Parathyroid adenoma (tissue), 2 donors: ENCODE measurements around the gene TCEAL2.
"Not testable (repeated sequence)": the region's sequence is repeated elsewhere in the genome, so short reads cannot be mapped to it uniquely, and the experiment has no call there.

Source experiments
- H2AFZ ChIP-seq: fragments of 300-600 bp; sonication (generic); one replicate; pipeline ENCODE4 v1.7.0; 2017; ENCODE audit warnings: antibody characterized with exemption, mild to moderate bottlenecking
- H3K27ac ChIP-seq: fragments of 300-600 bp; sonication (generic); one replicate; pipeline ENCODE4 v1.7.0; 2017
- H3K27me3 ChIP-seq: fragments of 300-600 bp; sonication (generic); one replicate; pipeline ENCODE4 v1.7.0; 2017; ENCODE audit warnings: low read length; ENCODE audit not compliant: control insufficient read depth, insufficient read depth
- H3K36me3 ChIP-seq: fragments of 300-600 bp; sonication (generic); one replicate; pipeline ENCODE4 v1.7.0; 2017; ENCODE audit warnings: low read length; ENCODE audit not compliant: control insufficient read depth, insufficient read depth
- H3K4me1 ChIP-seq: fragments of 300-600 bp; sonication (generic); one replicate; pipeline ENCODE4 v1.7.0; 2017; ENCODE audit warnings: control low read depth
- H3K4me2 ChIP-seq: fragments of 300-600 bp; sonication (generic); one replicate; pipeline ENCODE4 v1.7.0; 2017; ENCODE audit warnings: low read length
- H3K4me3 ChIP-seq: fragments of 300-600 bp; sonication (generic); one replicate; pipeline ENCODE4 v1.7.0; 2017; ENCODE audit warnings: low read depth, low read length
- H3K79me2 ChIP-seq: fragments of 300-600 bp; sonication (generic); one replicate; pipeline ENCODE4 v1.7.0; 2017; ENCODE audit warnings: control low read depth
- H3K9ac ChIP-seq: fragments of 300-600 bp; sonication (generic); one replicate; pipeline ENCODE4 v1.7.0; 2017; ENCODE audit warnings: mild to moderate bottlenecking
- H3K9me3 ChIP-seq: fragments of 300-600 bp; sonication (generic); one replicate; pipeline ENCODE4 v1.7.0; 2017; ENCODE audit warnings: low read length; ENCODE audit not compliant: control insufficient read depth
- CTCF ChIP-seq: fragments of 300-600 bp; sonication (generic); IDR thresholded peaks from one replicate; pipeline ENCODE4 v1.7.0; 2017; ENCODE audit warnings: antibody characterized with exemption, mild to moderate bottlenecking
- donor health status: primary hyperparathyroidism.

Gene TCEAL2

GRCh38 chrX:102126863-102127262, 1.4 kb downstream of the TCEAL2 start:
- no peak overlapping the region for H3K4me2 ChIP-seq

GRCh38 chrX:102129473-102129872, 4.0 kb downstream of the TCEAL2 start:
- peak; percentile 33 for TF ChIP-seq CTCF
- H3K27me3 ChIP-seq: no peaks in the 10 kb centered on the region
- no peak overlapping the region for H3K27ac ChIP-seq
- no peaks in the 10 kb centered on the region for H3K9me3 ChIP-seq
- H3K4me1 ChIP-seq: no peaks in the 10 kb centered on the region
- H3K4me3 ChIP-seq: no peak overlapping the region
- H3K79me2 ChIP-seq: no peaks in the 10 kb centered on the region
- no peaks in the 10 kb centered on the region for H3K36me3 ChIP-seq
- no peak overlapping the region for H3K4me2 ChIP-seq
- H3K9ac ChIP-seq: no peak overlapping the region
- no peak overlapping the region for H2AFZ ChIP-seq

More at GRCh38 chrX:102126863-102127262, 1.4 kb downstream of the TCEAL2 start:
- H3K9me3 ChIP-seq: no peaks in the 10 kb centered on the region
- H3K79me2 ChIP-seq: no peaks in the 10 kb centered on the region
- H3K4me3 ChIP-seq: no peak overlapping the region
- H3K4me1 ChIP-seq: no peaks in the 10 kb centered on the region
- no peak overlapping the region for H2AFZ ChIP-seq
- H3K36me3 ChIP-seq: no peaks in the 10 kb centered on the region
- peak overlapping the region; percentile 70 for H3K27ac ChIP-seq
- no peak for TF ChIP-seq CTCF
- no peaks in the 10 kb centered on the region for H3K27me3 ChIP-seq
- H3K9ac ChIP-seq: no peak overlapping the region

- no peaks in the 10 kb centered on the region for H3K4me1 ChIP-seq
- no peaks in the 10 kb centered on the region for H3K9me3 ChIP-seq
- TF ChIP-seq CTCF: no peak
- no peaks in the 10 kb centered on the region for H3K27me3 ChIP-seq
- H3K27ac ChIP-seq: no peak overlapping the region
- H3K4me2 ChIP-seq: no peak overlapping the region
- H3K36me3 ChIP-seq: no peaks in the 10 kb centered on the region
- H3K9ac ChIP-seq: no peak overlapping the region
- H3K4me3 ChIP-seq: no peak overlapping the region
- no peak overlapping the region for H2AFZ ChIP-seq
- no peaks in the 10 kb centered on the region for H3K79me2 ChIP-seq
Observed at GRCh38 chrX:102138064-102138463, 12.6 kb downstream of the TCEAL2 start.

GRCh38 chrX:102140876-102141275, 15.4 kb downstream of the TCEAL2 start:
- H3K4me3 ChIP-seq, H3K79me2 ChIP-seq, H3K9me3 ChIP-seq, H3K4me2 ChIP-seq, H3K27ac ChIP-seq, H3K36me3 ChIP-seq, H3K4me1 ChIP-seq, H3K27me3 ChIP-seq, H2AFZ ChIP-seq, H3K9ac ChIP-seq: not testable (repeated sequence)

GRCh38 chrX:102141631-102142030, 16.2 kb downstream of the TCEAL2 start:
- H3K27me3 ChIP-seq, H3K36me3 ChIP-seq, H3K4me2 ChIP-seq, H3K9ac ChIP-seq, H3K27ac ChIP-seq, H3K4me3 ChIP-seq, H3K9me3 ChIP-seq, H3K4me1 ChIP-seq, H3K79me2 ChIP-seq: not testable (repeated sequence)
- peak overlapping the region; percentile 72 for H2AFZ ChIP-seq

- not testable (repeated sequence) for H3K27ac ChIP-seq, H3K4me2 ChIP-seq, H3K4me1 ChIP-seq, H3K9ac ChIP-seq, H3K9me3 ChIP-seq, H3K79me2 ChIP-seq, H3K27me3 ChIP-seq, H3K36me3 ChIP-seq, H3K4me3 ChIP-seq
- H2AFZ ChIP-seq: peak within 1 kb of the TSS; percentile 72
Observed at GRCh38 chrX:102142274-102142673, 16.8 kb downstream of the TCEAL2 start, which contains the start of gene TCEAL6. Gene TCEAL6, minus strand, starts transcription at chrX:102142481.
